KMS-11 (cell line): Measurements from ENCODE around the gene CACNA2D3.

Source experiments
- H2AFZ ChIP-seq: fragments of 200-600 bp; sonication (generic); 2 replicates; pipeline ENCODE4 v1.6.1; 2016; ENCODE audit warnings: antibody characterized with exemption, mixed run types, low read depth
- H3K27ac ChIP-seq: fragments of 200-600 bp; sonication (generic); 2 replicates; pipeline ENCODE4 v1.6.1; 2016; ENCODE audit warnings: mild to moderate bottlenecking, mixed run types
- H3K27me3 ChIP-seq: fragments of 200-600 bp; sonication (generic); 2 replicates; pipeline ENCODE4 v1.6.1; 2017; ENCODE audit warnings: mild to moderate bottlenecking, low read depth, mixed run types, moderate library complexity; ENCODE audit not compliant: insufficient read depth
- H3K36me3 ChIP-seq: fragments of 200-600 bp; sonication (generic); 2 replicates; pipeline ENCODE4 v1.6.1; 2017; ENCODE audit warnings: mild to moderate bottlenecking, mixed run types; ENCODE audit not compliant: insufficient read depth
- H3K4me1 ChIP-seq: fragments of 200-600 bp; sonication (generic); 2 replicates; pipeline ENCODE4 v1.6.1; 2016; ENCODE audit warnings: mild to moderate bottlenecking, low read depth, mixed run types; ENCODE audit not compliant: poor library complexity, severe bottlenecking
- H3K4me2 ChIP-seq: fragments of 200-600 bp; sonication (generic); 2 replicates; pipeline ENCODE4 v1.7.0; 2016; ENCODE audit warnings: mild to moderate bottlenecking, mixed run types
- H3K4me3 ChIP-seq: fragments of 200-600 bp; sonication (generic); IDR thresholded peaks from 2 replicates; pipeline ENCODE4 v1.6.1; 2017; ENCODE audit warnings: low read depth, low read length, mixed read lengths; ENCODE audit not compliant: insufficient read depth
- H3K79me2 ChIP-seq: fragments of 200-600 bp; sonication (generic); 2 replicates; pipeline ENCODE4 v1.6.1; 2016; ENCODE audit warnings: low read depth, mixed run types; ENCODE audit not compliant: insufficient read depth
- H3K9ac ChIP-seq: fragments of 200-600 bp; sonication (generic); 2 replicates; pipeline ENCODE4 v1.6.1; 2016; ENCODE audit warnings: mild to moderate bottlenecking, mixed run types
- H4K20me1 ChIP-seq: fragments of 200-600 bp; sonication (generic); 2 replicates; pipeline ENCODE4 v1.6.1; 2016; ENCODE audit warnings: mild to moderate bottlenecking, mixed run types; ENCODE audit not compliant: insufficient read depth
- TF ChIP-seq, protein P1 (sequence below): fragments of 200-600 bp; sonication (generic); conservative IDR thresholded peaks from 2 replicates; pipeline ENCODE4 v1.6.1; 2017; ENCODE audit warnings: low read depth, mild to moderate bottlenecking, antibody characterized with exemption, low read length, moderate library complexity, mixed read lengths

The CACNA2D3 gene

DNA sequence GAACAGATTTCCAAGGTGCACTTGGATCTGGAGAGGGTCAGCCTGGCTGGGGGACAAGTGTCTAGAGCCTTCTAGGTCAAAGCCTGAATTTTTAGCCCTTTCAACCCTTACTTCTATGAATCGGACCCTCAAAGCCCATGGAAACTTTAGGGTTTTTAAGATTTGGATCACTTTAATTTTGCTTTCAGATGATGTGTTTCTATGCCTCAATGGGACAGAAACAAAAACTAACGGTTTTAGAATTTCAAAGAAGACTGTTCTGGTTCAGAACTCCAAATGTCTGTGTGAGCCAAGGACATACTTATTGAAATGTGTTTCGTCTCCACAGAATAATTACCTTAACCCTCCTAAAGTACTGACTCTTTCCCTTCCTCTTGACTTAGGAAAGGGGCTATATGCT is 538.8 kb downstream of the CACNA2D3 start:
- no peaks in the 10 kb centered on the region for H3K27me3 ChIP-seq
- TF ChIP-seq, protein P1, sequence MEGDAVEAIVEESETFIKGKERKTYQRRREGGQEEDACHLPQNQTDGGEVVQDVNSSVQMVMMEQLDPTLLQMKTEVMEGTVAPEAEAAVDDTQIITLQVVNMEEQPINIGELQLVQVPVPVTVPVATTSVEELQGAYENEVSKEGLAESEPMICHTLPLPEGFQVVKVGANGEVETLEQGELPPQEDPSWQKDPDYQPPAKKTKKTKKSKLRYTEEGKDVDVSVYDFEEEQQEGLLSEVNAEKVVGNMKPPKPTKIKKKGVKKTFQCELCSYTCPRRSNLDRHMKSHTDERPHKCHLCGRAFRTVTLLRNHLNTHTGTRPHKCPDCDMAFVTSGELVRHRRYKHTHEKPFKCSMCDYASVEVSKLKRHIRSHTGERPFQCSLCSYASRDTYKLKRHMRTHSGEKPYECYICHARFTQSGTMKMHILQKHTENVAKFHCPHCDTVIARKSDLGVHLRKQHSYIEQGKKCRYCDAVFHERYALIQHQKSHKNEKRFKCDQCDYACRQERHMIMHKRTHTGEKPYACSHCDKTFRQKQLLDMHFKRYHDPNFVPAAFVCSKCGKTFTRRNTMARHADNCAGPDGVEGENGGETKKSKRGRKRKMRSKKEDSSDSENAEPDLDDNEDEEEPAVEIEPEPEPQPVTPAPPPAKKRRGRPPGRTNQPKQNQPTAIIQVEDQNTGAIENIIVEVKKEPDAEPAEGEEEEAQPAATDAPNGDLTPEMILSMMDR, result no peak
- H2AFZ ChIP-seq, result no peak overlapping the region
- no peaks in the 10 kb centered on the region for H3K36me3 ChIP-seq
- H3K79me2 ChIP-seq, result no peaks in the 10 kb centered on the region
- no peak overlapping the region for H3K27ac ChIP-seq
- H3K4me3 ChIP-seq, result no peak overlapping the region
- H4K20me1 ChIP-seq, result no peaks in the 10 kb centered on the region
- no peak overlapping the region for H3K9ac ChIP-seq
- no peak overlapping the region for H3K4me2 ChIP-seq
- H3K4me1 ChIP-seq, result peaks cover 7% of the 10 kb centered on the region

DNA sequence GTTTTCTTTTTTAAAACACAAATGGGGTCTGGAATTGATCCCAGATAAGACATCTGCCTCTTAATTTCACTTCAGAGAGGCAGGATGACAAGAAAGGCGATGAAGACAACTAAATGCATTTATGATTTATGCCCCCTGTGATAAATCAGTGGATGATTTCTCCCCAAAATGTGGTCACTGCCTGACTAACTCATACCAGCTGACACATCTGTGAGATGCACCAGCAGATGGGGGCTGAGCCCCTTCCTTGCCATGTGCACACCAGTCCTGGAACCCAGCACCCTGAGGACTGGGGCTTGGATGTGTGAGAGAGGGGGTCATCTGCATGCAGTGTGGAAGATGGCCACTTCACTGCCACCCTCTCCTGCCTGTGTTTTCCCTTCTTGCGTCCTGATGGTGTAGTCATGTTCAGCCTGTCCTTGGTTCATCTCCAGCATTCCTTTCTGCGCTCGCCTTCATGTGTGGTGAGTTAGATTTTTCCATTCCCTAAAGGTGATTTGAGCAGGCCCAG is 541.2 kb downstream of the CACNA2D3 start:
- Histone ChIP-seq H3K4me3 (no peak overlapping the region), H3K27me3 (no peaks in the 10 kb centered on the region), H3K27ac (no peak overlapping the region), H3K79me2 (no peaks in the 10 kb centered on the region), H2AFZ (no peak overlapping the region), H3K4me2 (no peak overlapping the region), H4K20me1 (no peaks in the 10 kb centered on the region), H3K36me3 (no peaks in the 10 kb centered on the region), H3K9ac (no peak overlapping the region), H3K4me1 (no peaks in the 10 kb centered on the region)
- TF ChIP-seq, protein P1, result no peak

DNA sequence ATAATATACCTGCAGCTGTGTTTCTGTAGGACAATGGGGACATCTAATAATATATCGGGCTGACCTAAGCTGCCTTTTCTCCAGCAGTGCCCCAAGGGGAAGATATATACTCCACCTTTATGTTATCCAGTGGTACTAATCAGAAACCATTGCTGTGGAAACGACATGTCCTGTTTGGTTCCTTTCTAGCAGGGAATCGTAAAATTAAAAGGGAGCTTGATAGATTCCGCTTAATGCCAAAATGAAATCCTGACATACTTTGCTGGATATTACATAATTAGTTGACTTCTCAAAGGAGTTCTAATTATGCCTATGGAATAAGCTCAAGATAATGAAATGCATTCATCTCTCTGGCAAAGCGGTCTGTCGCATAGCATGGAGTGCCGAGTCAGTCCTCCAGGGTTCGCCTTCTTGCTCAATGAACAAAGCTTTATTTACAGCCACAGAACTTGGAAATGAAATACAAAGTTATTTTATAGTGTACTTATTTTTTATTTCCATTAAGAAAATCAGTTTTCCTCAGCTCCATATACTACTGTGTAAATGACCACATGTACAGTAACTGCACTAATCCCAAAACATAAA is 542.8 kb downstream of the CACNA2D3 start:
- H3K9ac ChIP-seq, result no peak overlapping the region
- H4K20me1 ChIP-seq, result no peaks in the 10 kb centered on the region
- TF ChIP-seq, protein P1, result no peak
- H3K4me1 ChIP-seq, result no peaks in the 10 kb centered on the region
- no peak overlapping the region for H2AFZ ChIP-seq
- no peaks in the 10 kb centered on the region for H3K27me3 ChIP-seq
- H3K27ac ChIP-seq, result no peak overlapping the region
- no peaks in the 10 kb centered on the region for H3K36me3 ChIP-seq
- H3K79me2 ChIP-seq, result no peaks in the 10 kb centered on the region
- H3K4me2 ChIP-seq, result no peak overlapping the region
- no peak overlapping the region for H3K4me3 ChIP-seq

DNA sequence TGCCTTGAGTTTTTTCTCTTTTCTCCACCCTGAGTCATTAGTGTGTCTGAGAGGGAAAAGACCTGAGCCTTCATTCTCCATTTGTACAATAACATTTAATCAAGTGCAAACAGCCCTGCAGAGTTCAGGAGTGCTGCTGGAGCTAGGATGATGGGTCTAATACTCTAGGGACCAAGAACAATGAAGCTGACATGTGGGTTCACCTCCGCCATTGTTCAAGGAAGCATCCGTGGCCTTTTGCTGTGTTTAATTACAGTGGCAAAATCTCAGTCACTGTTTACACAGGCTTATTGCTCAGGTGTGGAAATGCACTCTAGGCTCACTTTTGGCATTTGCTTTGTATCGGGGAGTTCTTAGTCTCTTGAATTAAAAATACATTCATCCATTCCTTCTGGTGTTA is 545.9 kb downstream of the CACNA2D3 start:
- Histone ChIP-seq H3K27me3 (no peaks in the 10 kb centered on the region), H3K9ac (no peak overlapping the region), H3K4me3 (no peak overlapping the region), H4K20me1 (no peaks in the 10 kb centered on the region), H3K27ac (no peak overlapping the region), H3K36me3 (no peaks in the 10 kb centered on the region), H3K4me2 (no peak overlapping the region), H2AFZ (no peak overlapping the region), H3K79me2 (no peaks in the 10 kb centered on the region), H3K4me1 (no peaks in the 10 kb centered on the region)
- TF ChIP-seq, protein P1, result no peak
